PC-3 (cell line): Measurements from ENCODE around the gene TMEM163. TPM values are rescaled to one million over a fixed set of nuclear protein-coding genes. Genes with fewer than 3 reads are reported as not detected.

ENCODE experiments used
- ATAC-seq: fragments of 200-7000 bp; cut with Tn5 transposase; 2 replicates; pipeline ENCODE4 v1.9.1; 2020; ENCODE audit warnings: mild to moderate bottlenecking, moderate library complexity
- BruUV-seq: library from RNA; stranded (reverse); fragments of 400-500 nt; replicated peaks from 2 replicates; lab custom pipeline; 2021; lab: Mats Ljungman, UMichigan
- CTCF ChIA-PET: fragments of 300-600 bp; sonication (Branson Sonifier 250); formaldehyde crosslinking; loops from one replicate; lab custom pipeline; 2022; ENCODE audit warnings: antibody characterized with exemption; lab: Charles Lee
- POLR2A ChIA-PET: fragments of 300-600 bp; sonication (Branson Sonifier 250); formaldehyde crosslinking; loops from one replicate; lab custom pipeline; 2022; ENCODE audit warnings: antibody characterized with exemption; ENCODE audit not compliant: unreplicated experiment; lab: Charles Lee
- DNase-seq: peaks from one replicate; pipeline ENCODE4 v3.0.0-alpha.2; 2015
- H2AFZ ChIP-seq: fragments of 300-600 bp; sonication (generic); 2 replicates; pipeline ENCODE4 v1.6.0; 2016; ENCODE audit warnings: antibody characterized with exemption, low read length
- H3F3A ChIP-seq: fragments of 300-600 bp; sonication (generic); one replicate; pipeline ENCODE4 v1.6.0; 2017; ENCODE audit warnings: antibody characterized with exemption, low read length, control low read depth, mild to moderate bottlenecking; ENCODE audit not compliant: unreplicated experiment
- H3K27ac ChIP-seq: fragments of 300-600 bp; sonication (generic); 2 replicates; pipeline ENCODE4 v1.5.1; 2016; ENCODE audit warnings: mild to moderate bottlenecking, low read length
- H3K27me3 ChIP-seq: fragments of 300-600 bp; sonication (generic); 2 replicates; pipeline ENCODE4 v1.6.1; 2016; ENCODE audit warnings: low read length, mixed read lengths
- H3K36me3 ChIP-seq: fragments of 300-600 bp; sonication (generic); 2 replicates; pipeline ENCODE4 v1.6.1; 2016; ENCODE audit warnings: low read depth, mixed run types, low read length, mixed read lengths
- H3K4me1 ChIP-seq: fragments of 300-600 bp; sonication (generic); 2 replicates; pipeline ENCODE4 v1.5.1; 2016; ENCODE audit warnings: low read length; ENCODE audit not compliant: insufficient read depth
- H3K4me2 ChIP-seq: fragments of 300-600 bp; sonication (generic); 2 replicates; pipeline ENCODE4 v1.6.0; 2016; ENCODE audit warnings: low read length
- H3K4me3 ChIP-seq: fragments of 300-600 bp; sonication (generic); 2 replicates; pipeline ENCODE4 v1.5.1; 2016; ENCODE audit warnings: mild to moderate bottlenecking, low read length, mixed read lengths
- H3K79me2 ChIP-seq: fragments of 300-600 bp; sonication (generic); 2 replicates; pipeline ENCODE4 v1.6.1; 2017; ENCODE audit warnings: low read length, mixed read lengths
- H3K9ac ChIP-seq: fragments of 300-600 bp; sonication (generic); 2 replicates; pipeline ENCODE4 v1.6.0; 2016; ENCODE audit warnings: mild to moderate bottlenecking, low read length
- H3K9me2 ChIP-seq: fragments of 300-600 bp; sonication (generic); replicated peaks from 2 replicates; pipeline ENCODE4 v1.6.1; 2016; ENCODE audit warnings: mixed run types, low read length, mixed read lengths
- H3K9me3 ChIP-seq: fragments of 300-600 bp; sonication (generic); 2 replicates; pipeline ENCODE4 v1.6.1; 2016; ENCODE audit warnings: low read length, mixed read lengths
- H4K20me1 ChIP-seq: fragments of 300-600 bp; sonication (generic); 2 replicates; pipeline ENCODE4 v1.6.1; 2016; ENCODE audit warnings: low read length, mixed read lengths
- CTCF ChIP-seq: fragments of 300-600 bp; sonication (generic); conservative IDR thresholded peaks from 2 replicates; pipeline ENCODE4 v1.5.1; 2017; ENCODE audit warnings: antibody characterized with exemption, low read depth, mild to moderate bottlenecking, low read length
- EZH2 ChIP-seq: fragments of 300-600 bp; sonication (generic); IDR thresholded peaks from one replicate; pipeline ENCODE4 v1.6.1; 2017; ENCODE audit warnings: antibody characterized with exemption, mild to moderate bottlenecking, low read length; ENCODE audit not compliant: unreplicated experiment
- EZH2phosphoT487 ChIP-seq: fragments of 300-600 bp; sonication (generic); IDR thresholded peaks from 2 replicates; pipeline ENCODE4 v1.6.1; 2018; ENCODE audit warnings: mild to moderate bottlenecking, antibody characterized with exemption, low read length, borderline replicate concordance
- intact Hi-C: fragments of 100-400 bp; cut with micrococcal nuclease; formaldehyde crosslinking; loops from 2 replicates; pipeline ENCODE4 v1.9.0; 2023
- total RNA-seq: library from RNA; depleted of rRNA; stranded (reverse); fragments of >200 nt; gene quantifications from 2 replicates; pipeline ENCODE4 v1.2.3, GENCODE V29; 2014

The TMEM163 gene
- total RNA-seq, 1 experiment from 2014 or later: 0.47 TPM

GRCh38 chr2:134540990-134541389, 177.8 kb downstream of the TMEM163 start:
- no TSS peak for BruUV-seq
- no peak overlapping the region for H3K9ac ChIP-seq
- no peaks in the 10 kb centered on the region for H3K4me1 ChIP-seq
- no peak for TF ChIP-seq EZH2phosphoT487
- no peak for TF ChIP-seq EZH2
- TF ChIP-seq CTCF: no peak
- no peaks in the 10 kb centered on the region for H3K36me3 ChIP-seq
- H3K79me2 ChIP-seq: no peaks in the 10 kb centered on the region
- intact Hi-C loops: no loop called here
- no peak overlapping the region for H2AFZ ChIP-seq
- no peaks in the 10 kb centered on the region for H4K20me1 ChIP-seq
- H3K4me3 ChIP-seq: no peak overlapping the region
- H3K9me3 ChIP-seq: no peaks in the 10 kb centered on the region
- CTCF ChIA-PET: no interaction called here
- H3K4me2 ChIP-seq: no peak overlapping the region
- H3K27ac ChIP-seq: no peak overlapping the region
- DNase-seq: no peak
- no peaks in the 10 kb centered on the region for H3F3A ChIP-seq
- ATAC-seq: no peak
- no peaks in the 10 kb centered on the region for H3K9me2 ChIP-seq
- H3K27me3 ChIP-seq: no peaks in the 10 kb centered on the region
- POLR2A ChIA-PET: no interaction called here

GRCh38 chr2:134539981-134540380, 178.8 kb downstream of the TMEM163 start:
- H2AFZ ChIP-seq: no peak overlapping the region
- no TSS peak for BruUV-seq
- ChIA-PET CTCF (no interaction called here), POLR2A (no interaction called here)
- H3K27ac ChIP-seq: no peak overlapping the region
- H4K20me1 ChIP-seq: no peaks in the 10 kb centered on the region
- no peaks in the 10 kb centered on the region for H3K9me2 ChIP-seq
- no peak overlapping the region for H3K4me2 ChIP-seq
- no peaks in the 10 kb centered on the region for H3K27me3 ChIP-seq
- H3K4me1 ChIP-seq: no peaks in the 10 kb centered on the region
- no peaks in the 10 kb centered on the region for H3K79me2 ChIP-seq
- no peak overlapping the region for H3K4me3 ChIP-seq
- intact Hi-C loops: no loop called here
- no peaks in the 10 kb centered on the region for H3K9me3 ChIP-seq
- no peak for TF ChIP-seq CTCF
- no peak for ATAC-seq
- H3F3A ChIP-seq: no peaks in the 10 kb centered on the region
- no peak overlapping the region for H3K9ac ChIP-seq
- DNase-seq: no peak
- H3K36me3 ChIP-seq: no peaks in the 10 kb centered on the region

- BruUV-seq: no TSS peak
- Histone ChIP-seq H3K36me3 (no peaks in the 10 kb centered on the region), H3K79me2 (no peaks in the 10 kb centered on the region), H3K9me3 (no peaks in the 10 kb centered on the region), H3F3A (no peaks in the 10 kb centered on the region), H3K4me3 (no peak overlapping the region), H3K27ac (no peak overlapping the region), H3K9ac (no peak overlapping the region), H3K4me2 (no peak overlapping the region), H3K27me3 (no peaks in the 10 kb centered on the region), H3K9me2 (no peaks in the 10 kb centered on the region), H3K4me1 (no peaks in the 10 kb centered on the region), H2AFZ (no peak overlapping the region), H4K20me1 (no peaks in the 10 kb centered on the region)
- DNase-seq (no peak), ATAC-seq (no peak)
- ChIA-PET CTCF (no interaction called here), POLR2A (no interaction called here)
- TF ChIP-seq EZH2phosphoT487: no peak
- no peak for TF ChIP-seq CTCF
- no peak for TF ChIP-seq EZH2
- intact Hi-C loops: no loop called here
Observed at GRCh38 chr2:134537702-134538101, 181.1 kb downstream of the TMEM163 start.
